GM19467 (cell line): ENCODE results near the gene FAM89B.
"Not testable (repeated sequence)": the region's sequence is repeated elsewhere in the genome, so short reads cannot be mapped to it uniquely, and the experiment has no call there.

Experiments used
- ATAC-seq: cut with Tn5 transposase; IDR thresholded peaks from one replicate; pipeline ENCODE4 v1.9.1; 2021; ENCODE audit warnings: mild to moderate bottlenecking, moderate library complexity; ENCODE audit not compliant: unreplicated experiment

Gene FAM89B

DNA sequence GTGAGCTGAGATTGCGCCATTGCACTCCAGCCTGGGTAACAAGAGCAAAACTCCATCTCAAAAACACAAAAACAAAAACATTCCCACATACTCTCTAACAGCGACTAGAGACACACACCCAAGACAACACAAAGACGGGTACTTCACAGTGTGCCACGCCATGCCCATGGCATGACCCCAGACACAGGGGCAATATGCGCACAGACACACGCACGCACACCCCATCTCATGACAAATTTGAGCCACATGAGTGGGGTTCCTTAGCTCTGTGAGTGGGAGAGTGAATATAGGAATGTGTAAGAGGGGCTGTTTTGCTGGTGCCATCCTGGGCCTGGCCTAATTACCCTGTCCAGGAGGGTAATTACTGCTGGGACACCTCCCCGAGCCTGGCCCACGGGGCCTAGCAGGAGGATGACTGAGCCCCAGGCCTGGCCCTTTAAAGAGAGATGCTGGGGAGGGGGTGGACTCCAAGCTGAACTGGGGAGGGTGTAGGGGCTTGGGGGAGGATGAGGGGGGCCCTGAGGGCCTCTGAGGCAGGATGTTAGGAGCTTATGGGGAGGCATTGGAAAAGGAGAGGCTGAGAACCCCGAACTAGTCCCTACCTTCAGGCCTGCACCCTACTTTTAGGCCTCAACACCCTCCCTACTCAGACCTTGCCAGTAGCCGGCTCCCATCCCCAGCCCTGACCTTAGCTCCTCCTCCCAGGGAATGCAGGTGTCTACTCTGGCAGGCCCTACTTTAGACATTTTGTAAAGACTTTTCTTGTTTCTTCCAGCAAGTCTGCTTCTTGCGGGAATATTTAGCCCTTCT is 15.7 kb upstream of the FAM89B start:
- ATAC-seq = no peak

DNA sequence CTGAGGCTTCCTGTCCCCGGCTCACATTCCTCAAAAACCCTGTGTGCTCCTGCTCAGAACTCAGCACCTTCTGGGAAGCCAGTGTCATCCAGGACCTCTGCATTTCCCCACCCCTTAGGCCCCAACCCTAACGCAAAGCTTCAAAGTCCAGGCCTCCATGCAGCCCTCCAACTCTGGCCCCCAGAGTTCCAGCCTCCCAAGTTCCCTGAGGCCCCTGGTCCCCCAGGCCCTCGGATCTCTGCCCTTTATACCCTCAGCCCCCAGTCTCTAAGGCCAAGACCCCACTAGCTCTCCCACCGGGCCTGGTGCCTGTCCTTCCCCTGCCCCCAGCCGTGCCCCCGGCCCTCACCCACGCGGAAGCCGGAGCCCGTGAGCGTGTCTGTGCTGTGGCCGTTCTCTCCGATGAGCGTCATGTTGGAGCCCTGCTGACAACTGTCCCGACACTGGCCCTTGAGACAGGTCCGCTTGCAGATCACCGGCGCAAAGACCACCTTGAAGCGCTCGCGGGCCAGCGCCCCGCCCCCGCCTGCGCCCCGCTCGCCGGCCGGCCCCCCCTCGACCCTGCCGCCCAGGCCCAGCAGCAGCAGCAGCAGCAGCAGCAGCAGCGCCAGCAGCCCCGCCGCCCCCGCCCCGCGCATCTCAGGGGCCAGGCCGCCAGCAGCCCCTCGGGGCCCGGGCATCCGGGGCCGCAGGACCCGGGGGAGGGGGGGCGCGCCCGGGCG is 14.9 kb upstream of the FAM89B start:
- ATAC-seq = no peak

DNA sequence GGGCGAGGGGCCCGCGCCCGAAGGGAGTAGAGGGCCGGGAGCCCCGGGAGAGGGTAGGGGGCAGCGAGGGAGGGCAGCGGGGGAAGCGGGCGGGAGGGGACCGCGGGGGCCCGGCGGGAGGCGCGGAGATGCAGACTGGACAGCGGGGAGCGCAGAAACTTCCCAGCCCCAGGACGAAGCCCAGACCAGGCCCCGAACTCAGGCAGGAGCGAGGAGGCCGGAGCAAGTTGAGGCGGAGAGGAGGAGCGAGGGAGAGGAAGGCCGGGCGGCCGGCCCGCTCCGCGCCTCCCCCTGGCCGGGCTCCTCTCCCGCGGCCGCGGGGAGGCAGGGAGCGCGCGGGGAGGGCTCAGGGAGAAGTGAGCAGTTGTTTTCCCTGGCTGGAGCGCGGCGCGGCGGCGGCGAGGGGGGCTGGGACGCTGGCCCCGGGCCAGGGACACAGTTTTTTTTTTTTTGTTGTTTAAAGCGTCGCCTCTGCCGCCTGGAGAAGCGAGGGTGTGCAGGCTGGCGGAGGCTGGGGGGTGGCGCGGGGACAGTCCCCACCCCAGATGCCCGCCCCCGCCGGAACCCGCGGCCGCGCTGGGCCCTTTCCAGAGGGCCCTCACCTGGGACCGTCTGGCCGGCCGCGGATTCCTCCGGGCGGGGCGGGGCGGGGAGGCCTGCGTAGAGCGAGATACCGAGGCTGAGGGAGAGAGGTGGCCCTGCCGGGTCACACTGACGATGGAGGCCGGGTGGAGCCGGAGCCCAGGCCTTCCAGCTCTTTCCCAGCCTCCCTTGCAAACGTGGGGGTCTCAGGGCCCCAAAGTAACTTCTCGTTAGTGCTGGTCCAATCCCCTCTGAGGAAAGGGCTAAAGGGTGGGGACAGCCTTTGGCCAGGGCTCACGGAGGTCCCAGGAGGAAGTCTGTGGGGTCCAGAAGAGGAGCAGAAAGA is 14.1 kb upstream of the FAM89B start, which contains the start of gene LTBP3:
TSS of gene LTBP3 (minus strand) at position 358 of the 928 bp plus-strand sequence. CDS start 400 bp downstream, outside the sequence.
- no peak for ATAC-seq

DNA sequence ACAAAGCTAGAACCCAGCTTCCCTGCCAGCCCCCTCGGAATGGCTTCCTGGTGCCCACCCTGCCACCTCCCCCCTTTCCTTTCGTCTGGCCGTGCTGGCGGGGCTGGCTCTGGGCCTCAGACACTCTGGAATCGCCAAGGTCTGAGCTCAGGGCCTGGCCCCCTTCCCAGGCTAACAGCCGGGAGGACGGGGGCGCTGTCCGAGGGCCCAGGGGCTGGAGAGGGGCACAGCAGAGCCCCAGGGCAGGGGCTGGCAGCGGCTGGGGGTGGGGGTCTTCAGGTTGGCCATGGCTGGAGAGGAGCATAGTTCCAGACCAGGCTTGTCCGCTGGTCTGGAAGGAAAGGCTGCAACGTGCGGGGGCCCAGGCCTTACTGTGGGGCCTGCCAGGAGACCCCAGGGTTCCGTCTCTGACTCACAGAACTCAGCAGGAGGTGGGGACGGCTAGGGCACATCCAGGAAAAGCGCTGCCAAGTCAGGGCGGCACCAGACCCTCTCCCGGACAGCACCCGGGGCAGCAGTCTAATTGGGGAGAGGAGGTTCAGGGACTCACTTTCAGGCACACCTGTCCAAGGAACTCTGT is 13.3 kb upstream of the FAM89B start:
- no peak for ATAC-seq

DNA sequence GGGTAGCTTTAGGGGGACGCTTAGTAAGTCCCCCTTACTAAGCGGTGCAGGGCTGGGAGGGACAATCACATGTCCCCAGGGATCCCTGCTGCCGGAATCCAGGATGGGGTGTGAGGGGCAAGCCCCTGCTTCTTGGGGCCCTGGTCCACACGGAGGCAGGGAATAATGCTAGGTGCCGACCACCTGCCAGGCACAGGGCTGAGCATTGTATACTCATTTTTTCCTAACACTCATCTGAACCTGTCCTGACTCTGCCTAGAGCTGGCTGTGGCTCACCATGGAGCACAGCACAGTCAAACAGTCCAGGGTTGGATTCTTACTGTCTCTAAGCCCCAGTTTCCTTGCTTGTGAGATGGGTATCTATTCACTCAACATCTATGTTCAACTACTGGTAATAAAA is 12.8 kb upstream of the FAM89B start:
- ATAC-seq = no peak

DNA sequence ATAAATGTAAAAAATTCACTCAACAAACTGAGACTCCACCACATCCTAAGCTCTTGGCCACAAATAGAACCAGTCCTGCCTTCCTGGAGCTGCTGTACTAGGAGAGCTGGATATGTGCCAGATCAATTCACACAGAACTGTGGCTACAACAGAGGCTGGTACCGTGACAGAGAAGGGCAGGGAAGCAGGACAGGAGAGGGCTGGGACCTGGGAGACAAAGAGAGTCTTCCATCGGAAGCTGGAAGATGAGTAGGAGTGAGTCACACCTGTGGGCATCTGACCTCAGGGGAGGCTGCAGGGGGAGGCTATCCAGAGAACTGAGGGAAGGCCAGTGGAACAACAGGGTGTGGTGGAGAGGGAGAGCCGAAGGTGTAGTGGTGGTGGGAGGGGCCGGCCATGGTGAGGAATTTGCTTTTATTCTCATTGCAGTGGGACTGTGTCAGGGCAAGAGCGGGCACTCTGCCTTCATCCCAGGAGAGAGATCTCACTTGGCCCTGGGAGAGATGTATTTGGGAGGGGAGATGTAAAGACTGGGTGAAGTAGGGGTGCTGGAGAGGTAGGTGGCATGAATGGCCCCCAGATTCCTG is 12.3 kb upstream of the FAM89B start:
- no peak for ATAC-seq

DNA sequence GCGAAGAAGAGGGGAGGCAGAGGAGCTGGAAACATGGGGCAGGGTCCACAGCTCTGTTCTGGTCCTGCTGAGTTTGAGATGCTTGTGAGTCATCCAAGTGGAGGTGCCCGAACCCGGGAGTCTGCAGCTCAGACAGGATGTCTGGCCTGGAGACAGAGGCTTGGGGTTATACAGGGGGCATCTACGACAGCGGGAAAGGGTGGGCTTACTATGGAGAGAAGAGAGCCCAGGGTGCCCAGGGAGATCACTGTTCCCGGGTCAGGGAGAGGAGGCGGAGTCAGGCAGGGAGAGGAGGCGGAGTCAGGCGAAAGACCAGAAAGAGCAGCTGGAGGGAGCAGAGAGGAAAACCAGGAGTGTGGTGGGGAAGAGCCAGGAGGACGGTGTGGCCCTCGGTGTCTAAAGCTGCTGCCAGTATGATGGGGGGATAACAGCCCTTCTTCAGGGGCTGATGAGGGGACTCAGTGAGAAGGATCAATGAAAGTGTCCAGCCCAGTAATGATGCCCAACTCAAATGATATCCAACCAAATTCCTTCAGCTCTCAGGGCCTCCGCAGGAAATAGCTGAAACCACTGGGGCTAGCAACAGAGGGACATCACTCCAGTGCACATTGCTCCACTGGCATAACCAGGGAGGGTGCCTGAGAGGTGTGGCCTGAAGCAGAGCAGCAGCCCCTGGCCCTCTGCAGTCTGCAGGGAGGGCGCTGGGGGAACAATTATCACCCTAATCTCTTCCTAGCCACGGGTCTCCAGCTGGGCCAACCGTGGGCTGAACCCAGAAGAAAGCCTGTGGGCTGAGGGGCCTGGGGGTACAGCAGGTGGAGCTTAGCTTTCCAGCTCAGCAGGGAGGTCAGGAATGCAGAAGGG is 11.6 kb upstream of the FAM89B start:
- ATAC-seq = no peak

DNA sequence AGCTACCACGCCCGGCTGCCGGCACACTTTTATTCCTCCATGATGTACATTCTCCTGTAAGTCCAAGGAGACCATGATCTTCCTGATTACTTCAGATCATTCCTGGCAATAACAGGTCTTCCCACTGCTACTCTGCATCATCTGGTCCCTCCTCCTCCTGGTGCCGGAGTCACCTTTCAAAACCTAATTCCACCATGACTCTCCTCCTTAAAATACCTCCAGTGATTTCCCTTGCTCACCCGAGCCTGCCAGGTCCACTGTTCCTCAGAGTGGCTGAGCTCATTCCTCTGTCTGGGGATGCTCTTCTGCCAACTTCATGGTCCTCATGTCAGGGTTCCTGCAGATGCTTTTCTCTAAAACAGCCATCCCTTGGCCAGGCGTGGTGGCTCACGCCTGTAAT is 10.3 kb upstream of the FAM89B start:
- ATAC-seq = no peak

DNA sequence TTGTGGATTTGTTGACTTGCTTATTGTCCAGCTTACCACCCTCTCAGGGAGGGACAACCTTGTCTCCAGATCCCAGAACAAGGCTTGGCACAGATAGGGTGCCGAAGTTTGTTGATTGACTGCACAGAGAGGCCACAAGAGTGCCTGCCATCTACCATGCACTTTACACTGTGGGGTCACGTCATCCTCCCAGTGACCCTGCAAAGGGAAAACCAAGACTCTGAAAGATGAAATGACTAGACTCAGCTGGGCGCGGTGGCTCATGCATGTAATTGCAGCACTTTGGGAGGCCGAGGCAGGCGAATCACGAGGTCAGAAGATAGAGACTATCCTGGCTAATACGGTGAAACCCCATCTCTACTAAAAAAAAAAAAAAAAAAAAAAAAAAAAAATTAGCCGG is 9.6 kb upstream of the FAM89B start:
- ATAC-seq = no peak

DNA sequence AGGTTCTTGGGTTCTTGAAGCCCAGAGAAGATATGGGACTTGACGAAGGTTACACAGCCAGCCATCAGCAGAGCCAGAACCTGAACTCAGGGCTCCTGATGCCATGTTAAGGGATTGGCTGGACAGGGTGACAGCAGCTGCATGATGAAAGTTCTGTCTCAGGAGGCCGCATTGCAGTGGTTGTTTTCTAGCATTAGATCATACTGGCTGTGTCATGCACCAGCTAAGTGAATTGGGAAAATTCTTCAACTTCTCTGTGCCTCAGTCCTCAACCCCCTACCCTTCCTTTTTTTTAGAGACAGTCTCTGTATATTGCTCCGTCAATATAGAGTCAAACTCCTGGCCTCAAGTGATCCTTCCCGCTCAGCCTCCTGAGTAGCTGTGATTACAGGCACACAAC is 8.7 kb upstream of the FAM89B start:
- ATAC-seq = no peak

DNA sequence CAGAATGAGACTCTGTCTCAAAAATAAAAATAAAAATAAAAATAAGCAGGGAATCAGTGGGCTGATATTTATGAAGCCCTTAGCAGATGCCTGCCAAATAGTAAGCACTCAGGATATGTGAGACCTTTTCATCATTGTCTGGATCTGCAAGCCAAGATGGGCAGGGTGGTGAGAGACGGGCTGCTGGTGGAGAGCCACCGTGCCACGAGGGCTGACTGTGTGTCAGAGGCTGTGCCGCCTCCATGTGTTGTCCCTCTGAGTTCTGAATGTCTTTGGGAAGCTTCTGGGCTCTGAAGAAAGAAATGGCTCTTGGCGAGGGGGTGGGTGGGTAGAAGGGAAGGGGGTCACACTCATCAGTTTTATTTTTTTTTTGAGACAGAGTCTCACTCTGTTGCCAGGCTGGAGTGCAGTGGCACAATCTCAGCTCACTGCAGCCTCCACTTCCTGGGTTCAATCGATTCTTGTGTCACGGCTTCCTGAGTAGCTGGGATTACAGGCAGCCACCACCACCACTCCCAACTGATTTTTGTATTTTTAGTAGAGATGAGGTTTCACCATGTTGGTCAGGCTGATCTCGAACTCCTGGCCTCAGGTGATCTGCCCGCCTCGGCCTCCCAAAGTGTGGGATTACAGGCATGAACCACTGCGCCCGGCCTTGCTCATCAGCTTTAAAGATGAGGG is 7.3 kb upstream of the FAM89B start:
- not testable (repeated sequence) for ATAC-seq

DNA sequence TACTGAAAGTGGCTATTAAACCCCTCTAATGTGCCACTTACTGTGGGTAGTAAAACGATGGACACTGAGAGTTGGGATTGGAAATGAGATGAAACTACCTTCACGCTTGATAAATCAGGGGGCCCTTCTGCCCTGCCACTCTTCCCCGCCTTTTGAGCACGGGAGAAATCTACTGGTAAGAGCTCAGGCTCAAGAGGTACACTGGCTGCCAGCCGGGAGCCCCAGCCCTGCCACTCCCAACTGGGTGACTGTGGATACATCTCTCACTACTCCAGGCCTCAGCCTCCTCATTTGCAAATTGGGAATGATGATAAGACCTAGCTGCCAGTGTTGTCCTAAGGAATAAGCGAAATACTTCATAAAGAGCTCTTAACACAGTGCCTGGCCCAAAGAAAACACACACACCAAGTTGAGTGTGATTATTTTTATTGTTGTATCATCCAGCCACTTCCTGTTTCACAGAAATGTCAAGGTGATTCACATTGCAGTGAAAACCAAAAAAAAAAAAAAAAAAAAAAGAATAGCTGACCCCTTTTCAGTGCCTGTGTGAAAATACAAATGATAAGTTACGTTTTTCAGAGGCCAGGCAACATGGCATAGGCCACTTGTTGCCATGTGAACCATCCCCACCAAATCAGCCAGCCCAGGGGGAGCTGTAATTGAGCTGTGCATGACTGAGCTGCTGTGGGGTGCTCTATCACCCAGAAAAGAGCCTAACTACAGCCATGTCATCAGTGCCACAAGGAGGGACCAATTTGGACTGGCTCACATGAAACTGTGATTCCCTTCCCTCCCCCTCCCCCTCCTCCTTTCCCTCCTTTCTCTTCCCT is 6.5 kb upstream of the FAM89B start:
- ATAC-seq = no peak

DNA sequence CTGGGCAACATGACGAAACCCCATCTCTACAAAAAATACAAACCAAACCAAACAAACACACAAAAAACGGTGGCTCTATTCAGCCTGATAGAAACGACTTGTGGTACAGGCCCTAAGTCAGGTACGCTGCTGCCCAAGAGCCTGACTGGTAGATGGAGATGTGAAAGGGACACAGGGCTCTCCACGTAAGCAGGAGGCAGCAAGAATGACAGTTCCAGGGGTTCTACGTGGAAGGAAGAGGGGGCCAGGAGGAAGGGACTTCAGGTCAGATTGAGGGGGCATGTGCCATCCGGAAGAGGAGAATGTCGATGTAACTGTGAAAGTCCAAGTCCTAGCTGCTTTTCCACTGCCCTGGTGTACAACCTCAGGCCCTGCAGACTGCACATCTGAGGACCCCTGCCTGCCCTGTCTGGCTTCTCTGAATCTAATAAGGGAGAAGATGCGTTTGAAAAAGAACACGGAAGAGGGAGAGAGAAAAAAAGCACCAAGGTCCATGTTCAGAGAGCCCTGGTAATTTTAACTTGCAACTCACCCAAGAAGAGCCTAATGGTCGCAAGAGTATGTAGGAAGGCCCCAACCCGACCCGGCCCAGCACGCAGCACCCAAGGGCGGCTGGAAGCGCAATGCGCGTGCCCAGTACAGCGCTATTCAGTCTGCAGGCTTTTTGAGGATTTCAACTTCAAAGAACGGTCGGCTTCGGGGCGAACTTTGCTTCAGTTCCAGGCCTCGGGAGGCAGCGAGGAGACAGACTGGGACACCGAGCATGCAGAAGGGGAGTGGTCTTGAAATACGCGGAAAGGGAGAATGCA is 3.0 kb upstream of the FAM89B start:
- peak; percentile 0 for ATAC-seq

DNA sequence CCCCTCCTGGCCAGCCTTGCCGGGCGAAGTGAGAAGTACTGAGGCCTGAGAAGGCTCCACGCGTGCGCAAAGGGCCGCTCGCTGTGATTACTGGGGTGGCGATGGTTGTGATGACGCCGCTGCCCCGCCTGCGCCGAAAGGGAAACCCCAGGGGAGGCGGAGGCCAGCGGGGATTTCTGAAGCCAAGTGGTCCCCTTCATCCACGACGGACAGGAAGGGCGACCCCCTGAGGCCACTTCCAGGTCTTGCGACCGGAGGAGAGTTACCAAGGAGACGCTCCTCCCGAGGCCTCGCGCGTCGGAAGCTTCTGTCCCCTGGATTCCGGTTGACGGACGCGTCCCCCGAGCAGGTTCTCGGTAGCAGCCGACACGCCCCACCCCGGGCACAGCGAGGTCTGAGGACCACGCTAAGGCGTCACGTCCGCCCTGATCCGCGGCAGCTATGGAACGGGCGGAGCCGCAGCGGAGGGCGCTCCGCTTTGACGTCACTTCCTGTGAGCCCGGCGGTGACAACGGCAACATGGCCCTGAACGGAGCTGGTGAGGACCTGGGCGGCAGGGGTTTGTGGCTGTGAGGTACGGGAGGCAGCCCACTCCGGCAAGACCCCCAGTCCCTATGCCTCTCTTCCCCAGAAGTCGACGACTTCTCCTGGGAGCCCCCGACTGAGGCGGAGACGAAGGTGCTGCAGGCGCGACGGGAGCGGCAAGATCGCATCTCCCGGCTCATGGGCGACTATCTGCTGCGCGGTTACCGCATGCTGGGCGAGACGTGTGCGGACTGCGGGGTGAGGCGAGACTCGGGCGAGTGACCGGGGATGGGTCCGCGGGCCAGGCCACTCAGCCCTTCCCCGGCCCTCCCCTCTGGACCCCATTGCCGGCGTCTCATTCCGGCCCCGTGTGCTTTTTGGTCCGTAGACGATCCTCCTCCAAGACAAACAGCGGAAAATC is 2.1 kb upstream of the FAM89B start, which contains the start of gene ZNRD2:
TSS of gene ZNRD2 (plus strand) at position 505 of the 946 bp plus-strand sequence. CDS start at position 520, 15 bp downstream.
- ATAC-seq = peak; percentile 55

DNA sequence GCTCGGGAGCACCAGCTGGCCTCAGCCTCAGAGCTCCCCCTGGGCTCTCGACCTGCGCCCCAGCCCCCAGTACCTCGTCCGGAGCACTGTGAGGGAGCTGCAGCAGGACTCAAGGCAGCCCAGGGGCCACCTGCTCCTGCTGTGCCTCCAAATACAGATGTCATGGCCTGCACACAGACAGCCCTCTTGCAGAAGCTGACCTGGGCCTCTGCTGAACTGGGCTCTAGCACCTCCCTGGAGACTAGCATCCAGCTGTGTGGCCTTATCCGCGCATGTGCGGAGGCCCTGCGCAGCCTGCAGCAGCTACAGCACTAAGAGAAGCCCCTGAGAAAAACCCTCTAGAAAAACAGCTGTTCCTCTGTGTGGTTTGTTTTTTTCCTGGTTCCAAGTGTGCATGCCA is 918 bp upstream of the FAM89B start:
- ATAC-seq = no peak

DNA sequence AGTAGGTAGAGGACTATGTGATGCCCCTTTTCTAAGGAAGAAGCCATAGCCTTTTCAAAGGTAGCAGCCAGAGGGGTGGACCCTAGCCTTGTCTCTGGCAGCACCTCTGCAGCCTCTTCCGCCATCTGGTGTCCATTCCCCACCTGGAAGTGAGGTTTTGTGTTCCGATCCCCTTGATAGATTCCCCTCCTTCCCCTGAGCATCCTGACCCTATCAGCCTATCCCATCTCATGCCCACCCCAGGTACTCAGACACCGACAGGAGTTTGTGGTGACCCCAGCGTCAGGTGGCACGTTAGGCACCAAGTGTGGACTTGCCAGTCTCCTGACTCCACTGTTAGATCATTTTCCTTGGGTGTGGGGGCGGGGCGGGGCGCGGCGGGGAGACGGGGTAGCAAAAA is 398 bp upstream of the FAM89B start:
- ATAC-seq = no peak
